B cell (primary cell): ENCODE results near the gene C2orf78. TPM values are rescaled to one million over a fixed set of nuclear protein-coding genes. Genes with fewer than 3 reads are reported as not detected.

Experiments
- ATAC-seq: fragments of 200-7000 bp; cut with Tn5 transposase; one replicate; pipeline ENCODE4 v1.10.0; 2021; ENCODE audit warnings: low read depth, mild to moderate bottlenecking, moderate number of reproducible peaks, moderate library complexity
- CTCF ChIA-PET: fragments of 350-600 bp; sonication (Branson Sonifier 250); formaldehyde crosslinking; loops from one replicate; lab custom pipeline; 2021; ENCODE audit warnings: antibody characterized with exemption, inconsistent platforms; lab: Charles Lee
- POLR2A ChIA-PET: fragments of 350-600 bp; sonication (Branson Sonifier 250); formaldehyde crosslinking; loops from one replicate; lab custom pipeline; 2021; ENCODE audit warnings: antibody characterized with exemption; lab: Charles Lee
- DNase-seq: peaks from one replicate; pipeline ENCODE4 v3.0.0; 2013
- H2AFZ ChIP-seq: 2 replicates; pipeline ENCODE4 v1.6.1; 2012; ENCODE audit warnings: mild to moderate bottlenecking, low read depth, low read length; ENCODE audit not compliant: insufficient read depth, poor library complexity, severe bottlenecking
- H3K27ac ChIP-seq, 2 donors: 1 replicate in 1 of 2; 2 replicates in 1 of 2; pipeline ENCODE4 v1.5.1; 2012 to 2013; ENCODE audit warnings: low read length in 2 of 2, mild to moderate bottlenecking in 2 of 2, moderate library complexity in 1 of 2
- H3K27me3 ChIP-seq, 4 experiments: fragments of 200-600 bp in 1 of 4; sonication (generic) in 1 of 4; replicated peaks in 1 of 4; 1 replicate in 2 of 4; 2 replicates in 2 of 4; pipeline versions ENCODE4 v1.6.1 to v1.7.0; 2013 to 2016; ENCODE audit warnings: low read length in 3 of 4, mild to moderate bottlenecking in 2 of 4, mixed read lengths in 1 of 4, moderate library complexity in 1 of 4; ENCODE audit not compliant: insufficient read depth in 4 of 4, control insufficient read depth in 3 of 4; ENCODE audit errors: control extremely low read depth in 1 of 4
- H3K36me3 ChIP-seq, 2 experiments: replicated peaks in 1 of 2; 1 replicate in 1 of 2; 2 replicates in 1 of 2; pipeline versions ENCODE4 v1.6.1 to v1.7.1; 2013; ENCODE audit warnings: low read length in 1 of 2; ENCODE audit not compliant: insufficient read depth in 2 of 2, control insufficient read depth in 1 of 2; ENCODE audit errors: control extremely low read depth in 1 of 2, extremely low read depth in 1 of 2
- H3K4me1 ChIP-seq, 2 donors: fragments of 200-600 bp in 1 of 2; sonication (generic) in 1 of 2; 1 replicate in 1 of 2; 2 replicates in 1 of 2; pipeline versions ENCODE4 v1.5.1 to v1.6.1; 2013 to 2017; ENCODE audit warnings: low read length in 2 of 2; ENCODE audit not compliant: control insufficient read depth in 2 of 2, insufficient read depth in 2 of 2
- H3K4me2 ChIP-seq: replicated peaks from 2 replicates; pipeline ENCODE3; 2012; ENCODE audit warnings: mild to moderate bottlenecking, low read depth, low read length; ENCODE audit not compliant: poor library complexity, severe bottlenecking
- H3K4me3 ChIP-seq, 5 experiments: fragments of 200-600 bp in 1 of 5; sonication (generic) in 1 of 5; 1 replicate in 3 of 5; 2 replicates in 2 of 5; pipeline versions ENCODE4 v1.5.1 to v1.7.0; 2011 to 2016; ENCODE audit warnings: low read length in 4 of 5, mild to moderate bottlenecking in 4 of 5, low read depth in 2 of 5, control low read depth in 1 of 5, moderate library complexity in 1 of 5; ENCODE audit not compliant: insufficient read depth in 1 of 5; ENCODE audit errors: control extremely low read depth in 1 of 5, extremely low read depth in 1 of 5
- H3K79me2 ChIP-seq: fragments of 200-600 bp; sonication (generic); one replicate; pipeline ENCODE4 v1.6.0; 2016; ENCODE audit warnings: low read length; ENCODE audit not compliant: control insufficient read depth, insufficient read depth
- H3K9ac ChIP-seq: fragments of 200-600 bp; sonication (generic); 2 replicates; pipeline ENCODE4 v1.6.1; 2017; ENCODE audit warnings: mild to moderate bottlenecking, low read length, moderate library complexity
- H3K9me3 ChIP-seq, 3 donors: one replicate each; pipeline versions ENCODE4 v1.6.1 to v1.7.1; 2013; ENCODE audit warnings: low read length in 2 of 3; ENCODE audit not compliant: control insufficient read depth in 2 of 3, insufficient read depth in 1 of 3; ENCODE audit errors: control extremely low read depth in 1 of 3
- H4K20me1 ChIP-seq: 2 replicates; pipeline ENCODE4 v1.6.0; 2012; ENCODE audit warnings: mild to moderate bottlenecking, low read length; ENCODE audit not compliant: insufficient read depth, control insufficient read depth, poor library complexity, severe bottlenecking
- H3K27ac Mint-ChIP-seq: one replicate; pipeline ENCODE4 v1.8.0; 2021; ENCODE audit warnings: mixed read lengths
- H3K27me3 Mint-ChIP-seq: one replicate; pipeline ENCODE4 v1.8.0; 2021; ENCODE audit warnings: mixed read lengths
- H3K4me1 Mint-ChIP-seq: one replicate; pipeline ENCODE4 v1.8.0; 2021; ENCODE audit warnings: mixed read lengths
- H3K4me3 Mint-ChIP-seq: one replicate; pipeline ENCODE4 v1.8.0; 2021; ENCODE audit warnings: mixed read lengths
- H3K9me3 Mint-ChIP-seq: one replicate; pipeline ENCODE4 v1.8.0; 2022; ENCODE audit warnings: mixed read lengths; ENCODE audit not compliant: insufficient read depth
- CTCF ChIP-seq: fragments of 200-600 bp; IDR thresholded peaks from one replicate; pipeline ENCODE4 v1.8.0; 2022; ENCODE audit warnings: antibody characterized with exemption, mild to moderate bottlenecking
- EZH2 ChIP-seq: IDR thresholded peaks from 2 replicates; pipeline ENCODE4 v1.6.1; 2012; ENCODE audit warnings: borderline replicate concordance, low read depth, mild to moderate bottlenecking, moderate library complexity, low read length; ENCODE audit not compliant: insufficient read depth, poor library complexity, severe bottlenecking
- WGBS: methylation state at CpG from one replicate; pipeline ENCODE4 v1.1.5; 2013; ENCODE audit warnings: missing lambda C conversion rate; ENCODE audit not compliant: insufficient coverage; 5-methylcytosine and 5-hydroxymethylcytosine counted together
- intact Hi-C: fragments of 100-400 bp; cut with micrococcal nuclease; formaldehyde crosslinking; loops from one replicate; pipeline ENCODE4 v1.10.0; 2022
- polyA plus RNA-seq: library from polyadenylated mRNA; depleted of rRNA; stranded (reverse); fragments of >200 nt; gene quantifications from 2 replicates; pipeline ENCODE4 v1.2.3, GENCODE V29; 2012
- total RNA-seq, 2 donors: library from RNA; stranded (reverse); fragments of 120-200 nt in 1 of 2; gene quantifications; 1 replicate in 1 of 2; 2 replicates in 1 of 2; pipeline versions ENCODE4 v1.2.3 to v1.2.4, GENCODE V29; 2013 to 2022

Gene C2orf78
- total and polyA plus RNA-seq, 2 donors (not counting 1 experiment from before 2014, with no cell fraction given) = not detected

DNA sequence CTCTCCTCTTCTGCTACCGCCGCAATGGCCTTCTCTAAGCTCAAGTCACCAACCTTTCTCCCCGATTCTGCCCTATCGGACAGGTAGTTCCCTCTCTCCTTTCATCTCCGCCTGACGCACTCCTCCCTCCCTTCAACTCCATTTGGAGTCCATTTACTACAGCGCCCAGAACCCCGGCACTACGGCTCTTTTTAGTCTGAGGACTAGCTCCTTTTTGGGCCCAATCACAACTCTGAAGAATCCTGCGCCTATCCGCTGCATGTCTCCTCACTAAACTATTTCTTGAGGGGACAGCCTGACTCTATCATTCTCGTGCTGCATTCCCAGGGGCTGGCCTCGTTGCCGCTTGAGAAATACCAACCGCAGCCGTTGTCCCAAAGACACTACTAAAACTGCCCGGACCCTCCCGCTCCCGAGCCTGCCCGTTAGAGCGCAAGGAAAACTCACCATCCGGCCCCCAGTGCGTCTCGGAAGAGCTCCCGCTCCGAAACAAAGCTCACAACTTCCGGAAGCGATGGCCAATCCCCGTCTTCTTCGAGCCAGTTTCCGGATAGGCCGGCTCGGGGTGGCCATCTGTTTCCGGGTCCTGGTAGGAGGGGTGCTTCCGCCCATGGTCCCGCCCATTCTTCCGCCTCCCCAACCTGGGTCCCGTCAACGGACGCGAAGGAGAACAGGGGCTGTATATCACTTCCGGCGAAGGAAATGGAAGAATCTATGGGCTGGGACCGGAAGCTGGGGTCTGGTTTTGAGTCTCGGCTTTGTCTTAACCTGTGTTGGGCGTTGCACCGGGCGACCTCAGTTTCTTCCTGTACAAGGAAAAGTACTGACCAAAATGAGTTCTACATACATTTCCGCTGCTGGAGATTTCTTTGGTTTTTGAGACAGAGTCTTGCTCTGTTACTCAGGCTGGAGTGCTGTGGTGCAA, 46.9 kb upstream of the C2orf78 start, which contains the start of gene TPRKB:
TPRKB (minus strand) TSS at position 491 of the 925 bp plus-strand sequence. CDS start 2,776 bp downstream, outside the sequence.
- H3K4me1 ChIP-seq = peaks cover 8 to 15% of the 10 kb centered on the region in 2 donors
- H3K4me3 ChIP-seq = peak within 1 kb of the TSS; percentile 68 to 97 (median 88)
- peak; percentile 95 for DNase-seq
- peak; percentile 99 for ATAC-seq
- ChIA-PET POLR2A (interaction anchor here (0.7 to 1.5 kb wide), 4 partner anchors 385 to 718 kb away, joined by 3 to 7 read pairs (median 6); partner anchors contain the start of genes CCT7, INO80B and MOB1A), CTCF (interaction anchor here (1.3 kb wide), 1 partner anchor 383 kb away, joined by 5 read pairs; no protein-coding TSS in a partner anchor)
- no peaks in the 10 kb centered on the region for H3K27me3 ChIP-seq
- H3K9ac ChIP-seq = peak within 1 kb of the TSS; percentile 89
- TF ChIP-seq EZH2 (no peak), CTCF (no peak)
- peak within 1 kb of the TSS; percentile 81 for H3K4me2 ChIP-seq
- peaks cover 0 to 17% of the 10 kb centered on the region in 2 experiments for H3K36me3 ChIP-seq
- Mint-ChIP-seq H3K27ac (peak within 1 kb of the TSS; percentile 83), H3K4me3 (peak within 1 kb of the TSS; percentile 91), H3K4me1 (peaks cover 16% of the 10 kb centered on the region), H3K27me3 (no peaks in the 10 kb centered on the region), H3K9me3 (peaks cover 3% of the 10 kb centered on the region)
- 1% methylated on average over 47 of the region's 49 CpGs for WGBS
- peak within 1 kb of the TSS; percentile 95 for H2AFZ ChIP-seq
- peaks cover 21% of the 10 kb centered on the region for H3K79me2 ChIP-seq
- H4K20me1 ChIP-seq = no peaks in the 10 kb centered on the region
- H3K27ac ChIP-seq = peak within 1 kb of the TSS; percentile 59 to 78
- H3K9me3 ChIP-seq = peaks cover 0 to 13% (median 0%) of the 10 kb centered on the region in 3 donors
- intact Hi-C loops = loop anchor here (1.0 to 10.0 kb wide), 9 partner anchors 43 to 1222 kb away; partner anchors contain the start of genes AUP1, DGUOK, DQX1 and DUSP11
